HepG2 (cell line): ENCODE measurements around the gene TRANK1. TPM values are rescaled to one million over a fixed set of nuclear protein-coding genes. Genes with fewer than 3 reads are reported as not detected.

Experiments
- ATAC-seq: fragments of 200-7000 bp; cut with Tn5 transposase; 3 replicates; pipeline ENCODE4 v1.9.1; 2020; ENCODE audit warnings: mild to moderate bottlenecking, moderate library complexity
- BruUV-seq: library from RNA; stranded (reverse); fragments of 400-500 nt; replicated peaks from 2 replicates; lab custom pipeline; 2021; lab: Mats Ljungman, UMichigan
- CTCF ChIA-PET: fragments of 300-600 bp; formaldehyde crosslinking; extraction: SDS; loops from one replicate; lab custom pipeline; 2021; ENCODE audit warnings: low total read pairs, inconsistent platforms, low intra/inter-chr PET ratio; lab: Yijun Ruan, JAX
- POLR2A ChIA-PET: fragments of 350-600 bp; sonication (Branson Sonifier 250); formaldehyde crosslinking; loops from one replicate; lab custom pipeline; 2020; ENCODE audit warnings: antibody characterized with exemption, inconsistent platforms; lab: Yijun Ruan, JAX
- DNase-seq: peaks from one replicate; pipeline ENCODE4 v3.0.0-alpha.2; 2015; ENCODE audit warnings: low spot score
- FAIRE-seq: peaks from 3 replicates; lab custom pipeline; 2011; peaks lifted over from hg19 to GRCh38; lab: Jason Lieb, UNC
- H2AFZ ChIP-seq: one replicate; pipeline ENCODE4 v1.6.1; 2011; ENCODE audit warnings: low read length, inconsistent platforms
- H3K27ac ChIP-seq: fragments of 300-600 bp; 3 replicates; pipeline ENCODE4 v1.8.0; 2011; ENCODE audit warnings: mixed run types, mild to moderate bottlenecking, mixed read lengths, low read length, inconsistent platforms; ENCODE audit not compliant: insufficient read depth; ENCODE audit errors: extremely low read length
- H3K27me3 ChIP-seq, 2 experiments: fragments of 200-600 bp in 1 of 2; 2 replicates in 1 of 2; 3 replicates in 1 of 2; pipeline versions ENCODE4 v1.6.0 to v1.8.0; 2011; ENCODE audit warnings: low read length in 2 of 2, mild to moderate bottlenecking in 2 of 2, moderate library complexity in 2 of 2, inconsistent platforms in 1 of 2; ENCODE audit not compliant: insufficient read depth in 2 of 2, control insufficient read depth in 1 of 2
- H3K36me3 ChIP-seq, 2 experiments: fragments of 200-600 bp in 1 of 2; replicated peaks in 1 of 2; 2 replicates in 1 of 2; 3 replicates in 1 of 2; pipeline versions ENCODE4 v1.5.1 to v1.8.0; 2011; ENCODE audit warnings: low read length in 2 of 2, inconsistent platforms in 1 of 2; ENCODE audit not compliant: insufficient read depth in 2 of 2, control insufficient read depth in 1 of 2
- H3K4me1 ChIP-seq: 2 replicates; pipeline ENCODE4 v1.5.1; 2012; ENCODE audit warnings: low read length, inconsistent platforms; ENCODE audit not compliant: insufficient read depth
- H3K4me2 ChIP-seq: 2 replicates; pipeline ENCODE4 v1.6.0; 2011; ENCODE audit warnings: low read depth, low read length, inconsistent platforms
- H3K4me3 ChIP-seq, 3 experiments: fragments of 200-600 bp in 1 of 3; sonication (generic), shearing (Covaris generic) in 1 of 3; replicated peaks in 1 of 3; 2 replicates each; pipeline ENCODE4 v1.5.1; 2011 to 2016; ENCODE audit warnings: low read length in 3 of 3, inconsistent platforms in 2 of 3, low read depth in 2 of 3, mild to moderate bottlenecking in 2 of 3, control low read depth in 1 of 3, mixed read lengths in 1 of 3; ENCODE audit not compliant: insufficient read depth in 1 of 3
- H3K79me2 ChIP-seq: one replicate; pipeline ENCODE4 v1.6.1; 2011; ENCODE audit warnings: low read length, inconsistent platforms; ENCODE audit not compliant: insufficient read depth
- H3K9ac ChIP-seq: 2 replicates; pipeline ENCODE4 v1.6.0; 2011; ENCODE audit warnings: mild to moderate bottlenecking, low read depth, low read length, inconsistent platforms; ENCODE audit not compliant: insufficient read depth
- H3K9me3 ChIP-seq: 2 replicates; pipeline ENCODE4 v1.5.1; 2012; ENCODE audit warnings: mild to moderate bottlenecking, low read length
- H4K20me1 ChIP-seq: 2 replicates; pipeline ENCODE4 v1.6.0; 2011; ENCODE audit warnings: inconsistent platforms, mild to moderate bottlenecking, low read length, moderate library complexity; ENCODE audit not compliant: insufficient read depth
- ATF5 ChIP-seq: sonication (generic); formaldehyde crosslinking; IDR thresholded peaks from 2 replicates; pipeline ENCODE4 v1.4.0; 2020; ENCODE audit warnings: mild to moderate bottlenecking, low read depth, missing genetic modification reagents
- CSRNP2 ChIP-seq: sonication (generic); formaldehyde crosslinking; conservative IDR thresholded peaks from 2 replicates; pipeline ENCODE4 v1.8.0; 2022; ENCODE audit warnings: low read depth, missing genetic modification reagents
- HNF4A ChIP-seq: sonication (generic); formaldehyde crosslinking; IDR thresholded peaks from 2 replicates; pipeline ENCODE4 v1.4.0; 2020; ENCODE audit warnings: missing genetic modification reagents
- KDM2A ChIP-seq: sonication (generic); formaldehyde crosslinking; IDR thresholded peaks from 2 replicates; pipeline ENCODE4 v1.4.0; 2020; ENCODE audit warnings: low read depth, missing genetic modification reagents, borderline replicate concordance
- RERE ChIP-seq: IDR thresholded peaks from 2 replicates; pipeline ENCODE4 v1.6.1; 2016; ENCODE audit warnings: low read depth, missing genetic modification reagents, missing compliant biosample characterization
- ZBTB20 ChIP-seq: sonication (generic); formaldehyde crosslinking; IDR thresholded peaks from 2 replicates; pipeline ENCODE4 v1.8.1; 2023; ENCODE audit warnings: missing genetic modification reagents, low read depth, mild to moderate bottlenecking, borderline replicate concordance
- ZMYM4 ChIP-seq: sonication (generic); formaldehyde crosslinking; IDR thresholded peaks from 2 replicates; pipeline ENCODE4 v1.8.1; 2023; ENCODE audit warnings: mild to moderate bottlenecking, missing genetic modification reagents
- ZNF501 ChIP-seq: sonication (generic); formaldehyde crosslinking; IDR thresholded peaks from 2 replicates; pipeline ENCODE4 v1.5.1; 2020; ENCODE audit warnings: mild to moderate bottlenecking, moderate library complexity, missing genetic modification reagents
- ZNF574 ChIP-seq: sonication (generic); formaldehyde crosslinking; IDR thresholded peaks from 2 replicates; pipeline ENCODE4 v1.4.0; 2020; ENCODE audit warnings: missing genetic modification reagents
- ZNF672 ChIP-seq: sonication (generic); formaldehyde crosslinking; IDR thresholded peaks from 2 replicates; pipeline ENCODE4 v1.8.1; 2022; ENCODE audit warnings: missing genetic modification reagents
- ZNF83 ChIP-seq: sonication (generic); formaldehyde crosslinking; IDR thresholded peaks from 2 replicates; pipeline ENCODE4 v1.4.0; 2020; ENCODE audit warnings: missing genetic modification reagents, mild to moderate bottlenecking, borderline replicate concordance
- in situ Hi-C: cut with HindIII; loops from 2 replicates; pipeline ENCODE4 v1.10.0; 2017; ENCODE audit warnings: low pct_unique_long_range_greater_than_20kb; ENCODE audit not compliant: extremely low pct_ligation_motif_present
- intact Hi-C: fragments of 100-400 bp; cut with micrococcal nuclease; formaldehyde crosslinking; loops from one replicate; pipeline ENCODE4 v1.10.0; 2022; ENCODE audit not compliant: unreplicated experiment
- polyA plus RNA-seq, 8 experiments: library from polyadenylated mRNA; depleted of rRNA in 3 of 8; stranded (reverse) in 7 of 8; unstranded in 1 of 8; fragments of >200 nt; fragmentation: Illumina TruSeq in 4 of 8; extraction: Trizol in 4 of 8; gene quantifications; 2 replicates each; pipeline versions ENCODE4 v1.2.1 to v1.2.3, GENCODE V29; 2011 to 2016; ENCODE audit warnings: low read depth in 4 of 8, missing spikeins in 1 of 8, mixed read lengths in 1 of 8; ENCODE audit not compliant: insufficient read depth in 1 of 8
- total RNA-seq, 5 experiments: library from RNA; depleted of rRNA; stranded (reverse); fragments of >200 nt; fragmentation: Illumina TruSeq; extraction: Trizol; gene quantifications; 2 replicates each; pipeline ENCODE4 v1.2.3, GENCODE V29; 2016; ENCODE audit warnings: low read depth in 1 of 5

TRANK1 gene
- total and polyA plus RNA-seq, 2 of the 13 experiments (the other 11 are each of a cell fraction or from before 2014, with no cell fraction given) = 0.13 to 0.32 TPM

- TF ChIP-seq ZNF83 (CRISPR knock-in tag) = no peak
- TF ChIP-seq ZBTB20 (CRISPR knock-in tag) = no peak
- TF ChIP-seq ZNF574 (CRISPR knock-in tag) = no peak
These were observed 7.4 kb downstream of the TRANK1 start (continued) for GRCh38 chr3:36937492-36937891.

- in situ Hi-C loops = no loop called here
- no TSS peak for BruUV-seq
- Histone ChIP-seq H3K27me3 (no peaks in the 10 kb centered on the region), H3K36me3 (no peaks in the 10 kb centered on the region), H4K20me1 (no peaks in the 10 kb centered on the region), H2AFZ (no peak overlapping the region), H3K9me3 (no peaks in the 10 kb centered on the region), H3K4me1 (peaks cover 39% of the 10 kb centered on the region), H3K27ac (no peak overlapping the region), H3K4me2 (no peak overlapping the region), H3K4me3 (no peak overlapping the region), H3K9ac (no peak overlapping the region), H3K79me2 (no peaks in the 10 kb centered on the region)
- intact Hi-C loops = no loop called here
- POLR2A ChIA-PET = interaction anchor here (0.7 to 2.0 kb wide), 3 partner anchors 10 to 59 kb away, joined by 3 to 12 read pairs (median 5); partner anchors contain the start of genes EPM2AIP1 and MLH1
- ATAC-seq (peak; percentile 64), FAIRE-seq (no peak), DNase-seq (no peak)
- CTCF ChIA-PET = no interaction called here
- TF ChIP-seq RERE (CRISPR knock-in tag) (no peak), ATF5 (CRISPR knock-in tag) (no peak), CSRNP2 (CRISPR knock-in tag) (no peak), ZNF672 (CRISPR knock-in tag) (no peak), KDM2A (CRISPR knock-in tag) (no peak), ZMYM4 (CRISPR knock-in tag) (0 out of 2 replicates have a peak, but pooled peaks have one; percentile 12), ZNF501 (peak; percentile 39; the same call in 1 of the 2 replicates), HNF4A (CRISPR knock-in tag) (peak; percentile 18; the same call in 1 of the 2 replicates)
These were observed 11.1 kb downstream of the TRANK1 start for GRCh38 chr3:36933540-36934296.
